GM04504 (cell line): ENCODE results near the gene TMEM163.
"Not testable (repeated sequence)": the region's sequence is repeated elsewhere in the genome, so short reads cannot be mapped to it uniquely, and the experiment has no call there.

Source experiments
- DNase-seq: peaks from one replicate; pipeline ENCODE4 v3.0.0-alpha.2; 2012; ENCODE audit warnings: low read depth

Gene TMEM163

GRCh38 chr2:134663451-134664450, 55.0 kb downstream of the TMEM163 start:
- no peak for DNase-seq

GRCh38 chr2:134662751-134663150, 56.0 kb downstream of the TMEM163 start:
- no peak for DNase-seq

GRCh38 chr2:134660626-134661402, 58.0 kb downstream of the TMEM163 start:
- no peak for DNase-seq

- DNase-seq, result no peak
Observed at GRCh38 chr2:134659724-134660123, 59.1 kb downstream of the TMEM163 start.

GRCh38 chr2:134657650-134658250, 61.0 kb downstream of the TMEM163 start:
- no peak for DNase-seq

GRCh38 chr2:134656391-134656790, 62.4 kb downstream of the TMEM163 start:
- not testable (repeated sequence) for DNase-seq

GRCh38 chr2:134648586-134648985, 70.2 kb downstream of the TMEM163 start:
- no peak for DNase-seq

GRCh38 chr2:134647607-134648256, 71.1 kb downstream of the TMEM163 start:
- no peak for DNase-seq

- DNase-seq, result no peak
Observed at GRCh38 chr2:134642938-134643337, 75.9 kb downstream of the TMEM163 start.

- no peak for DNase-seq
Observed at GRCh38 chr2:134640494-134640893, 78.3 kb downstream of the TMEM163 start.

GRCh38 chr2:134639265-134639664, 79.5 kb downstream of the TMEM163 start:
- no peak for DNase-seq

GRCh38 chr2:134636714-134637113, 82.1 kb downstream of the TMEM163 start:
- DNase-seq, result no peak

GRCh38 chr2:134634054-134634753, 84.6 kb downstream of the TMEM163 start:
- no peak for DNase-seq

GRCh38 chr2:134630504-134631159, 88.2 kb downstream of the TMEM163 start:
- no peak for DNase-seq

GRCh38 chr2:134628453-134628852, 90.3 kb downstream of the TMEM163 start:
- no peak for DNase-seq

GRCh38 chr2:134626781-134627180, 92.0 kb downstream of the TMEM163 start:
- no peak for DNase-seq

- DNase-seq, result no peak
Observed at GRCh38 chr2:134625311-134625710, 93.5 kb downstream of the TMEM163 start.

GRCh38 chr2:134623796-134624195, 95.0 kb downstream of the TMEM163 start:
- DNase-seq, result no peak

GRCh38 chr2:134623046-134623445, 95.8 kb downstream of the TMEM163 start:
- no peak for DNase-seq

- DNase-seq, result no peak
Observed at GRCh38 chr2:134621939-134622705, 96.7 kb downstream of the TMEM163 start.
